HG03175 (cell line): ENCODE measurements around the gene WDR38.

Source experiments
- ATAC-seq: cut with Tn5 transposase; IDR thresholded peaks from one replicate; pipeline ENCODE4 v1.9.1; 2021; ENCODE audit warnings: mild to moderate bottlenecking, moderate library complexity; ENCODE audit not compliant: unreplicated experiment

The WDR38 gene, protein sequence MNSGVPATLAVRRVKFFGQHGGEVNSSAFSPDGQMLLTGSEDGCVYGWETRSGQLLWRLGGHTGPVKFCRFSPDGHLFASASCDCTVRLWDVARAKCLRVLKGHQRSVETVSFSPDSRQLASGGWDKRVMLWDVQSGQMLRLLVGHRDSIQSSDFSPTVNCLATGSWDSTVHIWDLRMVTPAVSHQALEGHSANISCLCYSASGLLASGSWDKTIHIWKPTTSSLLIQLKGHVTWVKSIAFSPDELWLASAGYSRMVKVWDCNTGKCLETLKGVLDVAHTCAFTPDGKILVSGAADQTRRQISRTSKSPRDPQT

DNA sequence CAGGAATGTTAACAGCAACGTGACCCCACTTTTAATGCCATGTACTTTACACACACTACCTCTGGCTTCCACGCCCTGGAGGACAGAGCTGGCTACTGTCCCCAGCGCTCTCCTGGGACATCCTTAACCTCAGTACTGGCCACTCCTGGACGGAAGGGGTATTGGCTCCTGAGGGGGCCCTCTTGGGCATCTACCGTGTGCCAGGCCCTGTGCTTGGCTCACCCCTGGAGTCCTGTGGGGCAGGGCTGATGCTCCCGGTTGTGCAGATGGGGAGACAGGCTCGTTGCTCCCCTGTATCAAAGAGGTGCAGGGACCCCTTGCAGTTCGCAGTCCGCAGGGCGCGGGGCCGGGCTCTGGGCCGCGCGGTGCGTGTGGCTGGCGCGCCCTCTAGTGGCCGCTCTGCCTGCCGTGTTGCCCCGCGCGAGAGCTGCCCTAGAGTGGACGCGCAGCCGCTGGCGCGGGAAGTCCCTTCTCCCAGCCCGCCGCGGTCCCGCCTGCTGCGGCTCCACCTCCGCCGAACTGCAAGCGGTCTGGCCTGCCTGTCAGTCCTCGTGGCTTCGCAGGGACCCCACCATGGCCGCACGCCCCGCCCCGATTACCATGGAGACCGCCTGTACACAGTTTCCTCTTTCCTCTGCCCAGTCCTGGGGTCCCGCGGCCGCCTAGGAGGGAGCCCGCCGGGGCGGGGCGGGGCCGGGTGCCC is at the start of gene WDR38:
TSS of gene WDR38 (plus strand) at position 632 of the 703 bp plus-strand sequence. CDS start 72 bp downstream, outside the sequence.
- peak; percentile 66 for ATAC-seq

DNA sequence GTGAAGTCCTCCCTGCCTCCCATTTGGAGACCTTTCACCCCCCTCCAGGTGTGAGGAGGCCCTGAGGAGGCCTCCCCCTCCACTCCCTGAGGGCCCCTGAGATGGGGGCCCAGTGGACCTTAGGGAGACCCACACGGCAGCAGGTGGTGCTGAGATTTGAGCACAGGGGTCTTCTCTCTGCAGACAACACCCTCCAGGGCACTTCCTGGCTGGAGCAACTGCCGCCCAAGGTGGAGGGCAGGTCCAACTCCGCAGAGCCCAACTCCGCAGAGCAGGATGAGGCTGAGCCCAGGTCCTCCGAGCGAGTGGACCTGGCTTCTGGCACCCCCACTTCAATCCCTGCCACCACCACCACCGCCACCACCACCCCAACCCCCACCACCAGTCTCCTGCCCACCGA is 49.3 kb upstream of the WDR38 start:
- no peak for ATAC-seq

DNA sequence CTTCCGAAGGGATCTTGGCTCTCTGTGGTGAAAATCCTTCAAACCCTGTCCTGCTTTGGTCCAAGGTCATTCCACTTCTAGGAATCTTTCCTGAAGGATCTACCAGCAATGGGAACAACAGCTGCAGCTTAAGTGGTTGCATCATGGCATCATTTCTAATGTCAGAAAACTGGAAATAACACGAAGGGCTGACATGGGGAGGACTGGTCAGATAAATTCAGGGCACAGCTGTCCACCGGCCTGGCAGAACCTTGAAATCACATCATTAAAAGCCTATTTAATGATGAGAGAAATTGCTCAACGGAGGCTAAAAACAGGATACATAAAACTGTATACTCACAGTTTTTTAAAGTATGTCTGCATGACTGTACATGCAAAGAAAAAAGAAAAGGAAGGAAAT is 48.1 kb upstream of the WDR38 start:
- no peak for ATAC-seq

DNA sequence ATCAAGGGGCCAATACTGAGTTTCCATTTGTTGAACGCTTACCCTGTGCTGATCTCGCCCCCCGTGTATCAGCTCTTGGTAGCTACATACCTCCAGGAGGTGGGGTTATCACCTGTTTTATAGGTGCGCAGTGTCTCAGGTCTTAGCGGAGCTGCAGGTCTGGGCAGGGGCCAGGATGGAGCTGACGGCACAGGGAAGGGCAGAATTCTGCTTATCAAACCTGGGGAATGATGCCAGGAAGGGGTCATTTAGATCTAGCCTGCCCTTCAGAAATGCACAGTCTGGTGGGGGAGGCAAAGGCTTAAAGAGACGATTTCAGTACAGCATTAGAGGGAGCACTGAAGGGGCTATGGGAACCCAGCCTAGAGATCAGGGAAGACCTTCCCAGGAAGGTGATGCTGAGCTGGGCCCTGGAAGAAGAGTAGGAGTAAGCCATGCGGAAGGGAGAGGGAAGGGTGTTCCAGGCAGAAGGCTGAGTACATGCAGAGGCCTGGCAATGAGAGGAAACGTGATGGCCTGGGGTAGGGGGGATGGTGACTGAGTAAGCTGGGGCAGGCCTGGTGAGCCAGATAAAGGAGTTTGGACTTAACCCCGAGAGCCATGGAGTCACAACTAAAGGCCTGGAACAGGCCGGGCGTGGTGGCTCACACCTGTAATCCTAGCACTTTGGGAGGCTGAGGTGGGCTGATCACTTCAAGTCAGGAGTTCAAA is 44.9 kb upstream of the WDR38 start:
- no peak for ATAC-seq

DNA sequence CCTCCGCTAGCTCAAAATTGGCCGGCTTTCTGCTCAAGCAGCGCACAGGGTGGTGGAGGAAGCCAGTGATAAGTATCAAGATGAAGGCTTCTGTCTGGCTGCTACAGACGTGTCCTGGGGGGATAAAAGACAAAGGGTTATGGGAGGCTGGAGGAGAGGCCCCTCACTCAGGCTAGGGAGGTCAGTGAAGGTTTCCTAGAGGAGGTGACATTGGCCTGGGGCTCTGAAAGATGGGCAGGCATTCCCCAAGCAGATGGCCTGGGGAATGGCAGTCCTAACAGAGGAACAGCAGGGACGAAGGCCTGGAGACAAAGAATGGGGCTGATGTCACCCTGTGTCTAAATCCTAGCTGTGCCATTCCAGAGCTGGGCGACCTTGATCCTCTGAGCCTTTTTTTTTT is 44.0 kb upstream of the WDR38 start:
- ATAC-seq = no peak

DNA sequence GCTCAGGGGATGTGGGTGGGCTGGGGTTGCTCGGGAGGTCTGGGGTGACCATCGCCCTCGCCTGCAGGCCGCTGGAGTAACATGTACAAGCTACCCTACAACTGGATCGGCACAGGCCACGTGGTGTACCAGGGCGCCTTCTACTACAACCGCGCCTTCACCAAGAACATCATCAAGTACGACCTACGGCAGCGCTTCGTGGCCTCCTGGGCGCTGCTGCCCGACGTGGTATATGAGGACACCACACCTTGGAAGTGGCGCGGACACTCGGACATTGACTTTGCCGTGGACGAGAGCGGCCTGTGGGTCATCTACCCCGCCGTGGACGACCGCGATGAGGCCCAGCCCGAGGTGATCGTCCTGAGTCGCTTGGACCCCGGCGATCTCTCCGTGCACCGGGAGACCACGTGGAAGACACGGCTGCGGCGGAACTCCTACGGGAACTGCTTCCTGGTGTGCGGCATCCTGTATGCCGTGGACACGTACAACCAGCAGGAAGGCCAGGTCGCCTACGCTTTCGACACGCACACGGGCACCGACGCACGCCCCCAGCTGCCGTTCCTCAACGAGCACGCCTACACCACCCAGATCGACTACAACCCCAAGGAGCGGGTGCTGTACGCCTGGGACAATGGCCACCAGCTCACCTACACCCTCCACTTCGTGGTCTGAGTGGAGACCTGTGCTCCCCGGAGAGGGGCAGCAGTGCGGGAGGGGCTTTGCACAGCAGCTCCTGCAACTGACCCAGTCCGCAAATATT is 43.3 kb upstream of the WDR38 start:
- no peak for ATAC-seq

DNA sequence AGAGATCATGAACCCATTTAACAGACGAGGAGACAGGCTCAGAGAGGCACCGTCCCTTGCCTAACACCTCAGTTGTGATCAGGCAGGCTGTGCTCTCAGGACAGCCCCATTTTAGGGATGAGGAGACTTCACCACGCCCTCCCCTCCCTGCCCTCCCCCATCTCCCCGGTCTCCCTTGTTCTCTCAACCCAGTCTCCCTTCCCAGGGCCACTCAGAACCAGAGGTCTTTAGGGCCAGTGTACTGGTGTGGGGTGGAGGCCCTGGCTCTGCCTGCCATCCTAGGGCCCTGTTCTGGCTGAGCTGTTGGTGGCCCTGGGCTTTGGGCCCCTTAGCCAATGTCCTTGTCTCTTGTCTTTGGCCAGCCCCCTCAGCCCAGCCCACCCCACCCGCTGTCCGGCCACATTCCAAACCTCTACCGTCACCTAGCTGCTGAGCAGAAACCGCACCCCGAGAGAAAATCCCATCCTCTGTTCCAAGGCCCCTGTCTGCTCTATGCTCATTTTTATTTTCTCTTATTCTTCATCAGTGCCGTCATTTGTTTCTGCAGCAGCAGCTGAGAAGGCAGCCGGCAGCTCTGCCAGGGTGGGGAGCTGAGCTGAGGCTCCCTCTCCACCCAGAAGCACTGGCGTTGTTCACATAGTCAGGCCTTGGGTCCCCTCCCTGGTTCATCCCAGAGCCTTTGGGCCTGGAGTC is 42.5 kb upstream of the WDR38 start:
- ATAC-seq = no peak

DNA sequence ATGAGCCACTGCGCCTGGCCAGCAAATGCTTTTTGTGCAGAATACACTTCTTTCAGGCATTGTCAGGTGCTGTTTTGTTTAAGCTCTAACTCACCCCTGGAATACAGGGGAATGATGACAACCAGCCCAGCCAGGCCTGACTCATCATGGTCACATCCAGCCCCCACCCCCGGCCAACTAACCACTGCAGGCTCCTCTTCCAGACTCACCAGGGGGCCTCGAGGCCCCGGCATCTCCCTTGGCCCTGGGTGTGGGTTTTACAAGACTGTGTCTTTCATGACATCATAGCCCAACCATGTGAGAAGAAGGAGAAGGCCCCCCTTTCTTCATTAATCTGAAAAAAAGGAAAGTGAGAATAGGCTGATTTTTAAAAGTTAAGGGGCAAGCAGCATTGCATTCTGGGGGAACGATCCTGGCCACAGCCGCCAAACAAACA is 40.8 kb upstream of the WDR38 start:
- ATAC-seq = no peak

DNA sequence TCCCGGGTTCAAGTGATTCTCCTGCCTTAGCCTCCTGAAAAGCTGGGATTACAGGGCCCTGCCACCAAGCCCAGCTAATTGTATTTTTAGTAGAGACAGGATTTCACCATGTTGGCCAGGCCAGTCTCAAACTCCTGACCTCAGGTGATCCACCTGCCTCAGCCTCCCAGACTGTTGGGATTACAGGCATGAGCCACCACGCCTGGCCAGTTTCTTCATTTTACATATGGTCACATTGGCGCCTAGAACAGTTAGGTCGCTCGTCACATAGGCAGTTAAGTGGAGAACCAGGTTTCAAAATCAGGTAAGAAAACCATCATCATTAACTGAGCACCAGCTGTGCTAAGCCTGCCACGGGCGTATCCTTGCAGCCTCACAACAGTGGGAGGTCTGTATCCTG is 40.2 kb upstream of the WDR38 start:
- ATAC-seq = no peak

DNA sequence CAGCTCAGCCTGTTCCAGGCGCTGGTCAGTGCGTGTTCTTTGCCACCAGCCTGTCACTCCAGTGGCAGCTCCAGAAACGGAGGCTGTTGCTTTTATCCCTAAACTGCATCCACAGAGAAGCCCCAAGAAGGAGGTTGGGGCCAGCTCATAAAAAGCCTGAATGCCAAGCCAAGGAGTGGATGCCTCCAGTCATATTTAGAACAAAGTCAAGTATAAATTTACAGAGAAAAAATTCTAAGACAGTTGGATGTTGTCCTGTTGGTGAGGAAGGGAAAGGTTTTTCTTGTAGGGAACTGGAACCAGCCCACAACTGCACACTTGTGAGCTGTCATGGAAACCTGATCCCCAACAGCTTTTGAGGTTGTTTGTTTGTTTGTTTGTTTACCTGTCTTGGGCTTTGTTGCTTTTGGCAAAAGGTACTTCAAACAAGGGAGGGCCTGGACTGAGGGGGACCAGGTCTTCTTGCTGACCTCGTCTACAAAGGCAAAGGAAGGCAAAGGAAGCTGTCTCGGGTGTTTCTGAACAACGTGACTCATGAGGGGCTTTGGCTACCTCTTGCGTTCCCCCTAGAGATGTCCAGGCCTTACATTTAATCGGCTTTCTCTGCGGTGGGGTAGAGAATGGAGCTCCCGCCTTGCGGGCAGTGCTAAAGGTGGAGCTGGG is 39.6 kb upstream of the WDR38 start:
- ATAC-seq = no peak

DNA sequence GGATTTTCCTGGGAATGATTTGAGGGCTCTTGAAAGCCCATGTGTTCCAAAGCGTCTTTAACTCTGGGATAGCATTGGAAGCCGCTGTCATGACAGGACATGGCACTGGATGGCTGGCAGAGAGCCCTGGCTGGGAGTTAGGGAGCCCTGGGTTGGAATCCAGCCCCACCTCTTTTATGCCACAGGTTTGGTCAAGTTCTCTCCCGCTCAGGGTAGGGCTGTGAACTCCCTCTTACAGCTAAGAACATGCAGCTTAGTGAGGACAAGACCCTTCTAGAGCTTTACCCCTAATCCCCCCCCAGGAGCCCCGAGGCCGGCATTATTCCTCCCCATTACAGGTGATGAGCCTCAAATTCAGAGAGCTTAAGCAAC is 39.1 kb upstream of the WDR38 start:
- no peak for ATAC-seq

DNA sequence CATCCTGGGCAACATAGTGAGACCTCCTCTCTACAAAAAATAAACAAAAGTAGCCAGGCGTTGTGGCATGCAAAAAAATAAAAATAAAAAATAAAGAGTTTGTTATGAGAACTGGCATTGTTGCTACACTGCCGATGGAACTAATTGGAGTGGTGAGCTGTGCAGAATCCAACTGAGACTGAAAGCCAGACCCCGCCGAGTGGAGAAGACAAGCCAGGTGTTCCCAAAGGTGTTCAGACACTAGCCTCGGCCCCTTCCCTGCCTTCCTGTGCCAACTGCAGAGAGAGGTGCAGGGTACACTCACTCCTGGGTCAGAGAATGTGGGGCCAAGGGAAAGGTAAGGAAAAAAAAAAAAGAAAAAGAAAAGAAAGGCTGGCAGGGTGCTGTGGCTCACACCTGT is 37.7 kb upstream of the WDR38 start:
- no peak for ATAC-seq

DNA sequence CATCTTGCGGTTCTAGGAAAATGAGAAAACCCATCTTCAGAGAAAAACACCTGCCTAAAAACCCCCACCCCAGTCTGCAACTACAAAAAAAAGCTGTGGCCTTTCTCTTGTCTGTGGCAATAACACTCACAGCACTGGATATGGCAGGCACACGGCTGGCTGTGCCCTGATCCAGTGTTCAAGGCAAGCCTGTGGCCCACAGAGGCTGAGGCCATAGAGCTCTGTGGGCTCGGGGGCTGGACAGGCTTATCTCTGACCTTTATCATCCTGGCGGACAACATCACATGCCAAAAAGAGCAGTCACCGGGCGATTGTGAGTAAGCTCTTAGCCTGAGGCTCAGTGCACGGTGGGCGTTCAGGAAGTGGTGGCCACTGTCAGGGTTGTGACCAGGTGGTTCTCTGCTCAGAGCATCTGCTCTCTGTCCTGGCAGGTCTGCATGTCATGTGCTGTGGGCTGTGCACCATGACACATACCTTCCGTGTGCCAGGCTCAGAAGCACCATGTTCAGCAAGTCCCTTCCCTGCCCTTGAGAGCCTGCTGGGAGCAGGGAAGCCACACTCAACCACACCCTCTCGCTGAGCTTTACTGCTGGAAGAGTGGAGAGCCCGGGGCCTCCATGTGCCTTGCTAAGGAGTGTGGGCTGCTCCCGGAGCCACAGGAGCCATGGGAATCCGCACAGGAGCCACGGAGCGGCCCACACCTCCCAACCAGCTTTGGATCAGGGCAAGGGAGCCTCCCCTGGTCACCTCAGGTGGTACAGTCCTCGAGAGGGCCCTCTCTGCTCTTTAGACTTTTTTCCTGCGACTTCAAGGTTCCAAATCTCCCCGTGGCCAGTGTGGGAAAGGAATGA is 34.6 kb upstream of the WDR38 start:
- no peak for ATAC-seq

DNA sequence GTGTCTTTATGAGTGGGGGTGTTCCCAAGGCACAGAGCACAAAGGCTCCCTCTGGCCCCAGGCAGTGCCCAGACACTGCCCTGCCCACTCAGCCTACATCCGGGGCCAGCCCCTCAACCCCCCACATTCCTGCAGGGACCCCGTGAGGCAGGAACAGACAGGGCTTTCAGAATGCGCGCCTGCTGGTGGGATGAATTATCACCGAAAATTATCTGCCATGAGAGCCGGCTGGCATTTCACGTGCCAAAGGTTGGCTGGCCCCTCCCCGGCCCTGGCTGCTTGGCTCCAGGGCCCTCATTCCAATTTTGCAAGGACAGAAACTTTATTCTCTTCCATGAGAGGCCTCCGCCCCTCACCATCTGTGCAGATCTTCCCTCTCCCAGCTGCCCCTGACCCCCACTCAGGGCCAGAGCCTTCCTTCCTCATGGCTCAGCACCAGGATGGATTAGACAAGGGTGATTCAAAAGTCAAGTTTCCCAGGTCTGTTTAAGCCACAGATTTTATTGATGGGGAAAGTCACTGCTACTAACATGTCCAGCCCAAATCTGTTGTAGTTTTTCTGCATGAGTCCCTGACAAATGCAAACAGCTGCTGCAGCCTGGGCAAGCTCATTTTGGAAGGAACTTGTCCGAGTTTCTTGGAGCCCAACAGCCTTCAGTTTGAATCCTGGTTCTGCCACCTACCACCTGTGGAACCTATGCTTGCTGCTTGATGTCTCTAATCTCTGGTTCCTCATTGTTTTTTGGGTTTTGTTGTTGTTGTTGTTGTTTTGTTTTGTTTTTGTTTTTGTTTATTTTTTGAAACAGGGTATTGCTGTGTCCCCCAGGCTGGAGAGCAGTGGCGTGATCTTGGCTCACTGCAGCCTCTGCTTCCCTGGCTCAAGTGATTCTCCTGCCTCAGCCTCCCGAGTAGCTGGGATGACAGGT is 32.3 kb upstream of the WDR38 start:
- no peak for ATAC-seq

DNA sequence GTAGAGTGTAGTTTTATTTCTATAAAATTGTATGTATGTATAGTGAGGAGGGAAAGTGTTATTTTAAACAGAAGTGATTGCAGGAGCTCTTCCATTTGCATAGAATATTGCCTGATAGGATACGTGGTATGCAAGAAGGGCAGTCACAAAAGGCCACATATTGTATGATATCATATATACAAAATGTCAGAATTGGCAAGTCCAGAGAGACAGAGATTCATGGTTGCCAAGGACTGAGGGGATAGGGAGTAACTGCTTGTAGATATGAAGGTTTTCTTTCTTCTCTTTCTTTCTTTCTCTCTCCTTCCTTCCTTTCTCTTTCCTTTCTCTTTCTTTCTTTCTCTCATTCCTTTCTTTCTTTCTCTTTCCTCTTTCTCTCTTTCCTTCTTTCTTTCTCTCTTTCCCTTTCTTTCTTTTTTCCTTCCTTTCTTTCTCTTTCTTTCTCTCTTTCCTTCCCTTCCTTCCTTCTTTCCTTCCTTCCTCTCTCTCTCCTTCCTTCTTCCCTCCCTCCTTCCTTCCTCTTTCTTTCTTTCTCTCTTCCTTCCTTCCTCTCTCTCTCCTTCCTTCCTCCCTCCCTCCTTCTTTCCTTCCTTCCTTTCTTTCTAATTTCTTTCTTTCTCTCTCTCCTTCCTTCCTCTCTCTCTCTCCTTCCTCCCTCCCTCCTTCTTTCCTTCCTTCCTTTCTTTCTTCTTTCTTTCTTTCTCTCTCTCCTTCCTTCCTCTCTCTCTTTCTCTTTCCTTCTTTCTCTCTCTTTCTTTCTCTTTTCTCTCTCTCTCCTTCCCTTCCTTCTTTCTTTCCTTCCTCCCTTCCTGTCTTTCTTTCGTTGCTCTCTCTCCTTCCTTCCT is 24.5 kb upstream of the WDR38 start:
- no peak for ATAC-seq

DNA sequence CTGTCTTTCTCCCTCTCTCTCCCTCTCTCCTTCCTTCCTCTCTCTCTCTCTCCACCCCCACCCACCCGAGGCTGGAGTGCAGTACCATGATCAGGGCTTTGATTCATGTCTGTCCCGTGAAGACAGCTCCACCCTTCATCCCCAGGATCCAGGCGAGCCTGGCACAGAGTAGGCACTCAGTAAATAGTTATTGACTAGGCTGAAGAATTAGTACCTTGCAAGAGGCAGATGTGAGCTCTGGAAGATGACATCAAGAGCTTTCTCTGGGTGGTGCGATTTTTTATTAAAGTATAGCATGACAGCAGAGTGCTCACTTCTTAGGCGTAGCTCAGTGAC is 24.0 kb upstream of the WDR38 start:
- no peak for ATAC-seq

DNA sequence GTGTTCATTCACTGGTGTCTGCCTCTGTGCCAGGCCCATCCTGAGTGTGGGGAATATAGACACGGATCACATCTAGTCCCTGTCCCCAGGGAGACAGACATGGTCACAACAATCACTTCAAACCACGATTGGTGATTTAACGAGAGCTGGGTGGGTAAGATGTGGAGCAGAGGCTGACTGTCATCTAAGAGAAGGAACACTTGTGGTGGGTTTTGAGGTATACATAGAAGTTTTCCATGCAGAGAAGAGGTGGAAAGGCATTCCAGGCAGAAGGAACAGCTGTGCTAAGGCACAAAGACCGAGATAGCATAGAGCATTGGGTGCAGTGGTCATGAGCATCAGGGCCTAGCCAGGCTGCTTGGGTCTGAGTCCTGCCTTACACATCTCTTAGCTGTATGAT is 22.7 kb upstream of the WDR38 start:
- ATAC-seq = no peak
